Right kidney (tissue), 1 donor: Measurements from ENCODE around the gene RPS10.
"Not testable (repeated sequence)": the region's sequence is repeated elsewhere in the genome, so short reads cannot be mapped to it uniquely, and the experiment has no call there.

Experiments
- DNase-seq: peaks from one replicate; pipeline ENCODE4 v3.0.0-alpha.2; 2016

Gene RPS10

GRCh38 chr6:34374508-34374907, 51.4 kb downstream of the RPS10 start:
- no peak for DNase-seq

GRCh38 chr6:34374069-34374468, 51.8 kb downstream of the RPS10 start:
- DNase-seq, result no peak

GRCh38 chr6:34373511-34373910, 52.4 kb downstream of the RPS10 start:
- no peak for DNase-seq

- DNase-seq, result not testable (repeated sequence)
These were observed 54.0 kb downstream of the RPS10 start for GRCh38 chr6:34371865-34372264.

- DNase-seq, result no peak
These were observed 55.5 kb downstream of the RPS10 start for GRCh38 chr6:34370361-34370760.

- DNase-seq, result no peak
These were observed 56.5 kb downstream of the RPS10 start for GRCh38 chr6:34369385-34369784.
